Mucosa of stomach (tissue), 1 donor: ENCODE results near the gene MUC15.
"Not testable (repeated sequence)": the region's sequence is repeated elsewhere in the genome, so short reads cannot be mapped to it uniquely, and the experiment has no call there.

ENCODE experiments used
- H3K27me3 ChIP-seq: one replicate; pipeline ENCODE4 v1.7.0; 2013; ENCODE audit warnings: mild to moderate bottlenecking, low read length; ENCODE audit not compliant: control insufficient read depth, insufficient read depth
- H3K36me3 ChIP-seq: one replicate; pipeline ENCODE4 v1.7.0; 2013; ENCODE audit warnings: low read length; ENCODE audit not compliant: control insufficient read depth, insufficient read depth
- H3K4me1 ChIP-seq: one replicate; pipeline ENCODE4 v1.7.0; 2013; ENCODE audit warnings: mild to moderate bottlenecking, low read length; ENCODE audit not compliant: control insufficient read depth, insufficient read depth
- H3K4me3 ChIP-seq: one replicate; pipeline ENCODE4 v1.7.0; 2013; ENCODE audit warnings: low read length
- H3K9ac ChIP-seq: one replicate; pipeline ENCODE4 v1.7.0; 2013; ENCODE audit warnings: mild to moderate bottlenecking, low read length, moderate library complexity
- H3K9me3 ChIP-seq: one replicate; pipeline ENCODE4 v1.7.0; 2013; ENCODE audit warnings: mild to moderate bottlenecking, low read length, moderate library complexity; ENCODE audit not compliant: control insufficient read depth
- donor health status: Pancreatic carcinoma.

Gene MUC15

DNA sequence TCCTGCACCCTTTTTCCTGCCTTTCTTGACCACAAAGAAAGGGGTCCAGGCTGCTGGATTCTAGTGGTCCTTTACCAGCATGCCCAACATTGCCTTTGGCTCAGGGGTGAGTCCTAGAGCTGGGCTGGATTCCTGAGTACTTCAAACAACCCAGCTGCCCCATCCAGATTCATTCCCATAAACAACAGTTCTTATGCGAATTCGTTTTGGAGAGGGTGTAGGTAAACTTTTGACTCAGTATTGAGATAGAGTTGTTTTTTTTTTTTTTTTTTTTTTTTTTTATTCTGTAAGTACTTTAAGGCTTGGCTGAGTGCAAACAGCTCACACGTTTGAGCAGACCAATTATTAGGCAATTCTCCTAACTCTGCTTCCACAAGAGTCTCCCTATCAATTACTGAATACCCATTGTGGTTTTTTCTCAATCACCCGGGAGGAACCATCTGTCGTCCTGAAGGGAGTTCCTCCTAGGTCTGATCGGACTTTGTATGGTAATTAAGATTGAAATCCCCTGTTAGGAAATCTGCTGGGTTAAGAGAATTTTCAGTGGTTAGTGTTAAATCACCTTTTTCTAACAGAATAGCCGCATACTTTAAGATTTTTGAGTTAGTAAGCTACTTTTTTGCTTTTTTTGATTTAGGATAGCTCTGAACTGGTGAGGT lies 23.3 kb upstream of the MUC15 start:
- not testable (repeated sequence) for H3K4me1 ChIP-seq, H3K4me3 ChIP-seq, H3K36me3 ChIP-seq, H3K9ac ChIP-seq, H3K9me3 ChIP-seq, H3K27me3 ChIP-seq

DNA sequence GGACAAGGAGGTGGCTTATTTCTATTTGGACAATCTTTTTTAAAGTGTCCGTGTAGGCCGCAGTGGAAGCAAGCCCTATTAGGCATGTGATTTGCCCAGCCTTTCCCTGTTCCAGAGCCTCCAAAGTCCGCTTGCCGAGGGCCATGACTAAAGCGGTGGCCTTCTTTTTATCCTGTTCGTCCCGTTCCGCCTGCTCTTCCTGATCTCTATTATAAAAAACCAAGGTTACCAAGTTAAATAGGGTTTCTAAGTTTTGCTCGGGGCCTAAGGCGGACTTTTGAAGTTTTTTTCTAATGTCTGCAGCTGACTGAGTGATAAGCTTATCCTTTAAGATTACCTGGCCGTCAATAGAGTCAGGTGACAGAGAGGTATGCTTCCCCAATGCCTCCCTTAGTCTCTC lies 21.6 kb upstream of the MUC15 start:
- H3K4me1 ChIP-seq, result no peaks in the 10 kb centered on the region
- no peaks in the 10 kb centered on the region for H3K36me3 ChIP-seq
- H3K9me3 ChIP-seq, result no peaks in the 10 kb centered on the region

DNA sequence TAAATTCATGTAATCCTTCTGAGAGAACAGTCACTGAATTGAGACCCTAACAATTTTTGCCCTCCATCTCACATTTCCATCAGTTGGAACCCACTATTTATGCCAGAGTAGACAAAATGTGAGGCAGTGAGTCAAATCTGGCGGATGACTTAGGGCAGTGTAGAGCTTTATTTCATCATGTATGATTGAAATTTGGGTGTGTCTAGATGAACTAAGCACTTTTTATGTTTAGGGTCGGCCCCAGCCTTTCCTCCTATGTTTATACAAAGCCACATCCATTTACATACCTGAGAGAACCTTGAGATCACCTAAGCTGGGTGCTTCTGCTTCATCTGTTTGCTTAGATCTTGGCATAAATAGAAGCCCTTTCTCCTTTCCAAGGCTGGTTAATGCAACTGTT lies 15.0 kb upstream of the MUC15 start:
- H3K4me1 ChIP-seq, result peaks cover 11% of the 10 kb centered on the region
- no peaks in the 10 kb centered on the region for H3K9me3 ChIP-seq
- H3K9ac ChIP-seq, result no peak overlapping the region
- no peak overlapping the region for H3K4me3 ChIP-seq
- H3K36me3 ChIP-seq, result no peaks in the 10 kb centered on the region
- no peaks in the 10 kb centered on the region for H3K27me3 ChIP-seq

More for the DNA sequence above, 21.6 kb upstream of the MUC15 start:
- H3K4me3 ChIP-seq, result no peak overlapping the region
- no peaks in the 10 kb centered on the region for H3K27me3 ChIP-seq
- no peak overlapping the region for H3K9ac ChIP-seq

DNA sequence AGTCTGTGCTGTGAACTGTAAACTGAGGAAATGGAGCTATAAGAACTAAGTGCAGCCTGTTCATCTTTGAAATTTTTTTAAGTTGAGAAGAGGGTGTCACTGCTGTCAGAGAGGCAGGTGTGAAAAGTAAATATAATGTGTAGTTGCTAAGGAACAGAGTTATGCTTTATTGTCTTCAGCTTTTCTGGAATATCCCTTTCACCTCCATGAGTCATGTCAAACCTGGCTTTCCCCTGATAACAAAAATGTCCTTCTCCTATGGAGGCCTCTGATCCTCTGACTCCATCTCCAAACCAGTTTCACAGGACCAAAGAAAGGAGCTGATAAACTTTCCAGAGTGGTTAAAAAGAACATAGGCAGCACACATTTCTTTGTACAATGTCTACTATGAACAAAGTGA lies 12.8 kb upstream of the MUC15 start:
- no peaks in the 10 kb centered on the region for H3K9me3 ChIP-seq
- peaks cover 11% of the 10 kb centered on the region for H3K4me1 ChIP-seq
- H3K4me3 ChIP-seq, result no peak overlapping the region
- H3K9ac ChIP-seq, result no peak overlapping the region
- no peaks in the 10 kb centered on the region for H3K36me3 ChIP-seq
- no peaks in the 10 kb centered on the region for H3K27me3 ChIP-seq

- Histone ChIP-seq H3K27me3 (no peaks in the 10 kb centered on the region), H3K4me1 (peaks cover 11% of the 10 kb centered on the region)
Observed at GRCh38 chr11:26583550-26583949, 11.5 kb upstream of the MUC15 start.

DNA sequence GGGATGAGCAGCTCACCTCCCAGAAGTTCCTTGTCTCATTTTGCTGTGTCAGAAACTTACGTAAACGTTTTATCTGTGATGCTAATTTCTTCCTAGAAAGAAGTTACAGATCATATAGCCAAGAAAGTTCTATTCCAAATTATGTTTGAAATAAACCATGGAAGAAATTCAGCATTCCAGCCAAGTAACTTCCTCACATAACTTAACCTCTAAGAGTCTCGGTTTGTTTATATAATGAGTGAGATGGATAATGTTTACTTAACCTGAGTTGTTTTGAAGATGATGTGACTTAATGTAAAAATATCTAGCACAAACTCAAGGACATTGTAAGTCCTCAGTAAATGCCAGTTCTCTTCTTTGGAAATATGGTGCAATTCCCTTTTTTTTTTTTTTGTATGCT lies 8.9 kb upstream of the MUC15 start:
- Histone ChIP-seq H3K9ac (no peak overlapping the region), H3K4me1 (peaks cover 11% of the 10 kb centered on the region), H3K36me3 (no peaks in the 10 kb centered on the region), H3K9me3 (no peaks in the 10 kb centered on the region), H3K4me3 (no peak overlapping the region), H3K27me3 (no peaks in the 10 kb centered on the region)

More at GRCh38 chr11:26583550-26583949, 11.5 kb upstream of the MUC15 start:
- Histone ChIP-seq H3K36me3 (no peaks in the 10 kb centered on the region), H3K9me3 (no peaks in the 10 kb centered on the region), H3K4me3 (no peak overlapping the region), H3K9ac (no peak overlapping the region)

DNA sequence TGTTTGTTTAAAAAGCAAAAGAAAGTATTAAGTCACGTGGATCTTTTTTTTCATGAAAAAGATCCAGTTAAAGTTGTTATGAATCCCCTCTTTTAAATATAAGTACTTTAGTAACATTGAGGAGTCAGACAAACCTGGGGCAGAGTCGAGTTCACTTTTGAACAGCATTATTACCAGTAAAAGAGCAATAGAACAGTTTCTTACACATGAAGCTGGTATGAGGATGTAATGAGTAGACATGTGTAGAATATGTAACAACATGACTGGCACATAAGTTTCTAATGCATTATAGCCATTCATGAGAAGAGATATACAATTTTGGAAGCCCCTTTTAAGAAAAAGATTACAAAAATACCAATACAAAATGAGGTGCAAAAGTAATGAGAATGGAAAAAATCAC lies 7.6 kb upstream of the MUC15 start:
- no peaks in the 10 kb centered on the region for H3K36me3 ChIP-seq
- no peaks in the 10 kb centered on the region for H3K27me3 ChIP-seq
- no peaks in the 10 kb centered on the region for H3K9me3 ChIP-seq
- H3K9ac ChIP-seq, result no peak overlapping the region
- no peak overlapping the region for H3K4me3 ChIP-seq
- peaks cover 6% of the 10 kb centered on the region for H3K4me1 ChIP-seq

- H3K27me3 ChIP-seq, result no peaks in the 10 kb centered on the region
Observed at GRCh38 chr11:26578998-26579661, 7.1 kb upstream of the MUC15 start.

GRCh38 chr11:26575946-26576345 lies 3.9 kb upstream of the MUC15 start:
- no peak overlapping the region for H3K4me3 ChIP-seq
- no peaks in the 10 kb centered on the region for H3K27me3 ChIP-seq
- H3K4me1 ChIP-seq, result peaks cover 12% of the 10 kb centered on the region
- H3K9ac ChIP-seq, result no peak overlapping the region
- no peaks in the 10 kb centered on the region for H3K9me3 ChIP-seq
- no peaks in the 10 kb centered on the region for H3K36me3 ChIP-seq

More at GRCh38 chr11:26578998-26579661, 7.1 kb upstream of the MUC15 start:
- Histone ChIP-seq H3K36me3 (no peaks in the 10 kb centered on the region), H3K9ac (no peak overlapping the region), H3K4me3 (no peak overlapping the region), H3K4me1 (peaks cover under 1% of the 10 kb centered on the region), H3K9me3 (no peaks in the 10 kb centered on the region)

GRCh38 chr11:26573896-26574295 lies 1.8 kb upstream of the MUC15 start:
- Histone ChIP-seq H3K9ac (no peak overlapping the region), H3K4me1 (peaks cover 12% of the 10 kb centered on the region)

GRCh38 chr11:26572770-26573402 lies 823 bp upstream of the MUC15 start:
- Histone ChIP-seq H3K9ac (no peak overlapping the region), H3K9me3 (no peaks in the 10 kb centered on the region), H3K36me3 (no peaks in the 10 kb centered on the region), H3K4me1 (peaks cover 12% of the 10 kb centered on the region), H3K27me3 (no peaks in the 10 kb centered on the region), H3K4me3 (no peak overlapping the region)

More at GRCh38 chr11:26573896-26574295, 1.8 kb upstream of the MUC15 start:
- Histone ChIP-seq H3K4me3 (no peak overlapping the region), H3K36me3 (no peaks in the 10 kb centered on the region), H3K9me3 (no peaks in the 10 kb centered on the region), H3K27me3 (no peaks in the 10 kb centered on the region)

- H3K9me3 ChIP-seq, result no peaks in the 10 kb centered on the region
- no peaks in the 10 kb centered on the region for H3K36me3 ChIP-seq
- peaks cover 12% of the 10 kb centered on the region for H3K4me1 ChIP-seq
- H3K27me3 ChIP-seq, result no peaks in the 10 kb centered on the region
- H3K4me3 ChIP-seq, result no peak overlapping the region
- no peak overlapping the region for H3K9ac ChIP-seq
Observed at GRCh38 chr11:26569646-26570045, 2.4 kb downstream of the MUC15 start.
